HCT116 (cell line): ENCODE measurements around the gene BEST4. TPM values are rescaled to one million over a fixed set of nuclear protein-coding genes. Genes with fewer than 3 reads are reported as not detected.

Source experiments
- ATAC-seq: fragments of 200-7000 bp; cut with Tn5 transposase; 2 replicates; pipeline ENCODE4 v1.9.1; 2020; ENCODE audit warnings: mild to moderate bottlenecking, moderate library complexity
- BruUV-seq: library from RNA; stranded (reverse); fragments of 400-500 nt; replicated peaks from 2 replicates; lab custom pipeline; 2021; lab: Mats Ljungman, UMichigan
- CTCF ChIA-PET: fragments of 300-600 bp; sonication (Branson Sonifier 250); formaldehyde crosslinking; loops from one replicate; lab custom pipeline; 2021; ENCODE audit warnings: antibody characterized with exemption; lab: Charles Lee
- POLR2A ChIA-PET: fragments of 300-600, 350-600 bp; sonication (Branson Sonifier 250); formaldehyde crosslinking; loops from one replicate; lab custom pipeline; 2021; ENCODE audit warnings: antibody characterized with exemption; lab: Charles Lee
- RAD21 ChIA-PET, 2 experiments: fragments of 300-600 bp; sonication (Branson Sonifier 250); formaldehyde crosslinking; loops; one replicate each; lab custom pipeline; 2023; ENCODE audit warnings: low total read pairs in 2 of 2; ENCODE audit not compliant: uncharacterized antibody in 2 of 2, unreplicated experiment in 2 of 2, low non-redundant PET in 1 of 2; lab: Charles Lee
- DNase-seq: peaks from one replicate; pipeline ENCODE4 v3.0.0-alpha.2; 2010; ENCODE audit warnings: low read depth, low spot score
- H2AFZ ChIP-seq: fragments of 200-600 bp; shearing (Covaris generic), sonication (generic); 2 replicates; pipeline ENCODE4 v1.6.1; 2017; ENCODE audit warnings: low read depth, mixed run types, mixed read lengths, antibody characterized with exemption, low read length; ENCODE audit not compliant: poor library complexity, severe bottlenecking
- H3K27ac ChIP-seq: 2 replicates; pipeline ENCODE4 v1.5.1; 2012; ENCODE audit warnings: low read depth, low read length
- H3K27me3 ChIP-seq: fragments of 200-600 bp; sonication (generic); 2 replicates; pipeline ENCODE4 v1.6.1; 2016; ENCODE audit warnings: mixed run types, low read length, mixed read lengths; ENCODE audit not compliant: insufficient read depth
- H3K36me3 ChIP-seq, 2 experiments: fragments of 200-500 bp in 1 of 2; fragments of 200-600 bp in 1 of 2; sonication (Bioruptor generic) in 1 of 2; sonication (generic) in 1 of 2; 2 replicates each; pipeline versions ENCODE4 v1.5.1 to v1.6.1; 2014 to 2016; ENCODE audit warnings: low read length in 2 of 2, inconsistent platforms in 1 of 2, mixed read lengths in 1 of 2, mixed run types in 1 of 2; ENCODE audit not compliant: insufficient read depth in 2 of 2, control insufficient read depth in 1 of 2
- H3K4me1 ChIP-seq, 2 experiments: fragments of 200-600 bp in 1 of 2; sonication (generic) in 1 of 2; 2 replicates each; pipeline versions ENCODE4 v1.5.1 to v1.6.1; 2012 to 2017; ENCODE audit warnings: low read length in 2 of 2, inconsistent platforms in 1 of 2, mild to moderate bottlenecking in 1 of 2, mixed read lengths in 1 of 2, mixed run types in 1 of 2, moderate library complexity in 1 of 2; ENCODE audit not compliant: insufficient read depth in 2 of 2, control insufficient read depth in 1 of 2
- H3K4me2 ChIP-seq: fragments of 200-600 bp; sonication (generic); 2 replicates; pipeline ENCODE4 v1.6.1; 2017; ENCODE audit warnings: mixed run types, low read length, mixed read lengths
- H3K4me3 ChIP-seq, 2 experiments: fragments of 200-600 bp in 1 of 2; sonication (generic) in 1 of 2; replicated peaks in 1 of 2; 2 replicates each; pipeline ENCODE4 v1.5.1; 2011 to 2016; ENCODE audit warnings: low read length in 2 of 2, control low read depth in 1 of 2, low read depth in 1 of 2, mild to moderate bottlenecking in 1 of 2, mixed read lengths in 1 of 2, mixed run types in 1 of 2
- H3K79me2 ChIP-seq: fragments of 200-600 bp; sonication (generic); 2 replicates; pipeline ENCODE4 v1.6.1; 2017; ENCODE audit warnings: mild to moderate bottlenecking, mixed run types, low read length, moderate library complexity, mixed read lengths; ENCODE audit not compliant: insufficient read depth
- H3K9ac ChIP-seq: fragments of 200-600 bp; sonication (generic); 2 replicates; pipeline ENCODE4 v1.6.1; 2016; ENCODE audit warnings: low read length, mixed read lengths
- H3K9me2 ChIP-seq: fragments of 200-600 bp; sonication (generic), shearing (Covaris generic); 2 replicates; pipeline ENCODE4 v1.6.1; 2017; ENCODE audit warnings: mixed run types, mild to moderate bottlenecking, moderate library complexity; ENCODE audit not compliant: insufficient read depth
- H3K9me3 ChIP-seq, 2 experiments: fragments of 200-500 bp in 1 of 2; fragments of 200-600 bp in 1 of 2; sonication (Bioruptor generic) in 1 of 2; sonication (generic) in 1 of 2; 2 replicates each; pipeline ENCODE4 v1.6.1; 2014 to 2017; ENCODE audit warnings: low read length in 2 of 2, mixed read lengths in 2 of 2, inconsistent platforms in 1 of 2, low read depth in 1 of 2, mild to moderate bottlenecking in 1 of 2, mixed run types in 1 of 2, moderate library complexity in 1 of 2; ENCODE audit not compliant: control insufficient read depth in 1 of 2, insufficient read depth in 1 of 2
- H4K20me1 ChIP-seq: fragments of 200-600 bp; sonication (generic), shearing (Covaris generic); 2 replicates; pipeline ENCODE4 v1.6.1; 2017; ENCODE audit warnings: mixed run types, mild to moderate bottlenecking, moderate library complexity; ENCODE audit not compliant: insufficient read depth
- CBX3 ChIP-seq: IDR thresholded peaks from 2 replicates; pipeline ENCODE4 v1.6.1; 2012; ENCODE audit warnings: low read depth
- EGR1 ChIP-seq: IDR thresholded peaks from 2 replicates; pipeline ENCODE4 v1.6.1; 2012; ENCODE audit warnings: low read depth
- ELF1 ChIP-seq: IDR thresholded peaks from 2 replicates; pipeline ENCODE4 v1.6.1; 2012; ENCODE audit warnings: low read depth, borderline replicate concordance
- EZH2phosphoT487 ChIP-seq: fragments of 200-600 bp; IDR thresholded peaks from 2 replicates; pipeline ENCODE4 v1.6.1; 2018; ENCODE audit warnings: antibody characterized with exemption, borderline replicate concordance
- FOSL1 ChIP-seq: IDR thresholded peaks from 2 replicates; pipeline ENCODE4 v1.6.1; 2012; ENCODE audit warnings: low read depth
- JUND ChIP-seq: IDR thresholded peaks from 2 replicates; pipeline ENCODE4 v1.6.1; 2012
- POLR2A ChIP-seq: IDR thresholded peaks from 2 replicates; pipeline ENCODE4 v1.7.0; 2011; ENCODE audit warnings: borderline replicate concordance; ENCODE audit not compliant: insufficient read depth, insufficient read length; ENCODE audit errors: extremely low read depth
- POLR2AphosphoS5 ChIP-seq: IDR thresholded peaks from 2 replicates; pipeline ENCODE4 v1.6.1; 2011; ENCODE audit warnings: mild to moderate bottlenecking, low read depth, low read length, moderate library complexity
- SRF ChIP-seq: IDR thresholded peaks from 2 replicates; pipeline ENCODE4 v1.6.1; 2012; ENCODE audit warnings: low read depth
- TCF7L2 ChIP-seq: IDR thresholded peaks from 2 replicates; pipeline ENCODE4 v1.7.0; 2011; ENCODE audit warnings: borderline replicate concordance, inconsistent platforms; ENCODE audit not compliant: insufficient read depth, insufficient read length; ENCODE audit errors: extremely low read depth
- ZFX ChIP-seq: fragments of 450-650 bp; IDR thresholded peaks from 2 replicates; pipeline ENCODE4 v1.6.1; 2017
- intact Hi-C: fragments of 100-400 bp; cut with micrococcal nuclease; formaldehyde crosslinking; loops from 2 replicates; pipeline ENCODE4 v1.10.0; 2022
- total RNA-seq: library from RNA; stranded (reverse); gene quantifications from one replicate; pipeline ENCODE4 v1.2.1, GENCODE V29; 2021; ENCODE audit not compliant: unreplicated experiment
- TF ChIP-seq, protein P1 (sequence below), 3 experiments: fragments of 200-600 bp in 1 of 3; sonication (generic) in 1 of 3; IDR thresholded peaks in 2 of 3; conservative IDR thresholded peaks in 1 of 3; 2 replicates each; pipeline ENCODE4 v1.5.1; 2012 to 2017; ENCODE audit warnings: low read depth in 2 of 3, low read length in 2 of 3, antibody characterized with exemption in 1 of 3, borderline replicate concordance in 1 of 3, control low read depth in 1 of 3, mild to moderate bottlenecking in 1 of 3, mixed read lengths in 1 of 3, mixed run types in 1 of 3, moderate library complexity in 1 of 3; ENCODE audit not compliant: insufficient read depth in 1 of 3
- TF ChIP-seq, protein P2 (sequence below): IDR thresholded peaks from 2 replicates; pipeline ENCODE4 v1.6.1; 2012
- TF ChIP-seq, protein P3 (sequence below): IDR thresholded peaks from 2 replicates; pipeline ENCODE4 v1.6.1; 2012
- TF ChIP-seq, protein P4 (sequence below): IDR thresholded peaks from 2 replicates; pipeline ENCODE4 v1.6.1; 2012; ENCODE audit warnings: low read depth

BEST4 gene
- total RNA-seq, 1 experiment from 2014 or later: 0.52 TPM

DNA sequence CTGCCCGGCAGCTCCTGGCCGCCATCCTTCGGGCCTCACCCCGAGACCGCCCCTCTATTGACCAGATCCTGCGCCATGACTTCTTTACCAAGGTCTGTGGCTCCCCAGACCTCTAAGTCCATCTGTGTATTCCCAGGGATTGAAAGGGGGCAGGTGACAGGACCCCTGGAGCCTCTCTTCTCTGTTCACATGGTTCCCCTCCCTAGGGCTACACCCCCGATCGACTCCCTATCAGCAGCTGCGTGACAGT is 15.0 kb upstream of the BEST4 start:
- Histone ChIP-seq H3K9ac (peak overlapping the region; percentile 98; the same call in 1 of the 2 replicates), H2AFZ (no peak overlapping the region), H3K36me3 (peaks cover 3 to 46% of the 10 kb centered on the region in 2 experiments; a peak in 3 of 4 replicates), H3K4me3 (no peak overlapping the region), H3K79me2 (peaks cover 51% of the 10 kb centered on the region), H4K20me1 (no peaks in the 10 kb centered on the region), H3K9me2 (no peaks in the 10 kb centered on the region), H3K4me1 (peaks cover 37 to 90% of the 10 kb centered on the region in 2 experiments), H3K4me2 (peak overlapping the region; percentile 93), H3K27me3 (no peaks in the 10 kb centered on the region), H3K9me3 (no peaks in the 10 kb centered on the region), H3K27ac (peak overlapping the region; percentile 25; the same call in 1 of the 2 replicates)
- intact Hi-C loops: no loop called here
- ATAC-seq: no peak
- ChIA-PET CTCF (no interaction called here), POLR2A (no interaction called here), RAD21 (no interaction called here)
- no peak for TF ChIP-seq POLR2AphosphoS5
- TF ChIP-seq FOSL1: no peak
- TF ChIP-seq EGR1: no peak
- TF ChIP-seq, protein P1, sequence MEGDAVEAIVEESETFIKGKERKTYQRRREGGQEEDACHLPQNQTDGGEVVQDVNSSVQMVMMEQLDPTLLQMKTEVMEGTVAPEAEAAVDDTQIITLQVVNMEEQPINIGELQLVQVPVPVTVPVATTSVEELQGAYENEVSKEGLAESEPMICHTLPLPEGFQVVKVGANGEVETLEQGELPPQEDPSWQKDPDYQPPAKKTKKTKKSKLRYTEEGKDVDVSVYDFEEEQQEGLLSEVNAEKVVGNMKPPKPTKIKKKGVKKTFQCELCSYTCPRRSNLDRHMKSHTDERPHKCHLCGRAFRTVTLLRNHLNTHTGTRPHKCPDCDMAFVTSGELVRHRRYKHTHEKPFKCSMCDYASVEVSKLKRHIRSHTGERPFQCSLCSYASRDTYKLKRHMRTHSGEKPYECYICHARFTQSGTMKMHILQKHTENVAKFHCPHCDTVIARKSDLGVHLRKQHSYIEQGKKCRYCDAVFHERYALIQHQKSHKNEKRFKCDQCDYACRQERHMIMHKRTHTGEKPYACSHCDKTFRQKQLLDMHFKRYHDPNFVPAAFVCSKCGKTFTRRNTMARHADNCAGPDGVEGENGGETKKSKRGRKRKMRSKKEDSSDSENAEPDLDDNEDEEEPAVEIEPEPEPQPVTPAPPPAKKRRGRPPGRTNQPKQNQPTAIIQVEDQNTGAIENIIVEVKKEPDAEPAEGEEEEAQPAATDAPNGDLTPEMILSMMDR (IDR thresholded peaks at IDR 0.05 in 2 of 3, conservative IDR thresholded peaks at IDR 0.05 in 1 of 3; ENCODE audit: borderline replicate concordance in 1 of 3, insufficient read depth in 1 of 3, low read depth in 2 of 3, low read length in 2 of 3): no peak
- no peak for TF ChIP-seq ZFX
- TF ChIP-seq, protein P2, sequence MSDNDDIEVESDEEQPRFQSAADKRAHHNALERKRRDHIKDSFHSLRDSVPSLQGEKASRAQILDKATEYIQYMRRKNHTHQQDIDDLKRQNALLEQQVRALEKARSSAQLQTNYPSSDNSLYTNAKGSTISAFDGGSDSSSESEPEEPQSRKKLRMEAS: no peak
- TF ChIP-seq, protein P3, sequence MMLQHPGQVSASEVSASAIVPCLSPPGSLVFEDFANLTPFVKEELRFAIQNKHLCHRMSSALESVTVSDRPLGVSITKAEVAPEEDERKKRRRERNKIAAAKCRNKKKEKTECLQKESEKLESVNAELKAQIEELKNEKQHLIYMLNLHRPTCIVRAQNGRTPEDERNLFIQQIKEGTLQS: no peak
- TF ChIP-seq JUND: no peak
- TF ChIP-seq SRF: no peak
- TF ChIP-seq EZH2phosphoT487: no peak
- TF ChIP-seq CBX3: no peak
- no peak for TF ChIP-seq POLR2A
- no peak for TF ChIP-seq TCF7L2
- TF ChIP-seq, protein P4, sequence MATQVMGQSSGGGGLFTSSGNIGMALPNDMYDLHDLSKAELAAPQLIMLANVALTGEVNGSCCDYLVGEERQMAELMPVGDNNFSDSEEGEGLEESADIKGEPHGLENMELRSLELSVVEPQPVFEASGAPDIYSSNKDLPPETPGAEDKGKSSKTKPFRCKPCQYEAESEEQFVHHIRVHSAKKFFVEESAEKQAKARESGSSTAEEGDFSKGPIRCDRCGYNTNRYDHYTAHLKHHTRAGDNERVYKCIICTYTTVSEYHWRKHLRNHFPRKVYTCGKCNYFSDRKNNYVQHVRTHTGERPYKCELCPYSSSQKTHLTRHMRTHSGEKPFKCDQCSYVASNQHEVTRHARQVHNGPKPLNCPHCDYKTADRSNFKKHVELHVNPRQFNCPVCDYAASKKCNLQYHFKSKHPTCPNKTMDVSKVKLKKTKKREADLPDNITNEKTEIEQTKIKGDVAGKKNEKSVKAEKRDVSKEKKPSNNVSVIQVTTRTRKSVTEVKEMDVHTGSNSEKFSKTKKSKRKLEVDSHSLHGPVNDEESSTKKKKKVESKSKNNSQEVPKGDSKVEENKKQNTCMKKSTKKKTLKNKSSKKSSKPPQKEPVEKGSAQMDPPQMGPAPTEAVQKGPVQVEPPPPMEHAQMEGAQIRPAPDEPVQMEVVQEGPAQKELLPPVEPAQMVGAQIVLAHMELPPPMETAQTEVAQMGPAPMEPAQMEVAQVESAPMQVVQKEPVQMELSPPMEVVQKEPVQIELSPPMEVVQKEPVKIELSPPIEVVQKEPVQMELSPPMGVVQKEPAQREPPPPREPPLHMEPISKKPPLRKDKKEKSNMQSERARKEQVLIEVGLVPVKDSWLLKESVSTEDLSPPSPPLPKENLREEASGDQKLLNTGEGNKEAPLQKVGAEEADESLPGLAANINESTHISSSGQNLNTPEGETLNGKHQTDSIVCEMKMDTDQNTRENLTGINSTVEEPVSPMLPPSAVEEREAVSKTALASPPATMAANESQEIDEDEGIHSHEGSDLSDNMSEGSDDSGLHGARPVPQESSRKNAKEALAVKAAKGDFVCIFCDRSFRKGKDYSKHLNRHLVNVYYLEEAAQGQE: no peak
- no peak for TF ChIP-seq ELF1
- no peak for DNase-seq
- no TSS peak for BruUV-seq
